Measurements from ENCODE around the gene FHIT. TPM values are rescaled to one million over a fixed set of nuclear protein-coding genes. Genes with fewer than 3 reads are reported as not detected.

Gene FHIT
- total RNA-seq, 1 donor from 2014 or later: 16.1 TPM

GRCh38 chr3:60475096-60475495, 776.2 kb downstream of the FHIT start:
- no peak overlapping the region for H3K27ac Mint-ChIP-seq
- H3K27me3 Mint-ChIP-seq: no peaks in the 10 kb centered on the region
- no peaks in the 10 kb centered on the region for H3K4me1 Mint-ChIP-seq (ENCODE audit: low read depth)
- TF ChIP-seq CTCF (IDR thresholded peaks at IDR 0.05; ENCODE audit: unreplicated experiment): no peak
- peaks cover 4% of the 10 kb centered on the region for H3K9me3 Mint-ChIP-seq (ENCODE audit: low read depth)
- H3K4me3 Mint-ChIP-seq (ENCODE audit: low read depth): no peak overlapping the region
- no peak for DNase-seq (ENCODE audit: low spot score, unreplicated experiment)
- no peaks in the 10 kb centered on the region for H3K36me3 Mint-ChIP-seq (ENCODE audit: insufficient read depth)

- no peak for TF ChIP-seq CTCF (IDR thresholded peaks at IDR 0.05; ENCODE audit: unreplicated experiment)
- no peaks in the 10 kb centered on the region for H3K4me1 Mint-ChIP-seq (ENCODE audit: low read depth)
- peaks cover 37% of the 10 kb centered on the region for H3K9me3 Mint-ChIP-seq (ENCODE audit: low read depth)
- no peak overlapping the region for H3K27ac Mint-ChIP-seq
- DNase-seq (ENCODE audit: low spot score, unreplicated experiment): no peak
- no peak overlapping the region for H3K4me3 Mint-ChIP-seq (ENCODE audit: low read depth)
- H3K36me3 Mint-ChIP-seq (ENCODE audit: insufficient read depth): peaks cover 3% of the 10 kb centered on the region
- no peaks in the 10 kb centered on the region for H3K27me3 Mint-ChIP-seq
Measured at GRCh38 chr3:60469481-60469880, 781.8 kb downstream of the FHIT start.

- Mint-ChIP-seq H3K4me1 (ENCODE audit: low read depth) (peaks cover 4% of the 10 kb centered on the region), H3K27me3 (peaks cover 4% of the 10 kb centered on the region)
- TF ChIP-seq CTCF (IDR thresholded peaks at IDR 0.05; ENCODE audit: unreplicated experiment): no peak
Measured at GRCh38 chr3:60463685-60464084, 787.6 kb downstream of the FHIT start.

GRCh38 chr3:60461267-60461666, 790.0 kb downstream of the FHIT start:
- H3K4me3 Mint-ChIP-seq (ENCODE audit: low read depth): no peak overlapping the region
- peaks cover 2% of the 10 kb centered on the region for H3K36me3 Mint-ChIP-seq (ENCODE audit: insufficient read depth)
- peaks cover 15% of the 10 kb centered on the region for H3K9me3 Mint-ChIP-seq (ENCODE audit: low read depth)
- H3K4me1 Mint-ChIP-seq (ENCODE audit: low read depth): peaks cover 4% of the 10 kb centered on the region
- H3K27ac Mint-ChIP-seq: no peak overlapping the region
- no peak for DNase-seq (ENCODE audit: low spot score, unreplicated experiment)
- peaks cover 4% of the 10 kb centered on the region for H3K27me3 Mint-ChIP-seq
- no peak for TF ChIP-seq CTCF (IDR thresholded peaks at IDR 0.05; ENCODE audit: unreplicated experiment)

More at GRCh38 chr3:60463685-60464084, 787.6 kb downstream of the FHIT start:
- Mint-ChIP-seq H3K4me3 (ENCODE audit: low read depth) (no peak overlapping the region), H3K36me3 (ENCODE audit: insufficient read depth) (peaks cover 3% of the 10 kb centered on the region), H3K27ac (no peak overlapping the region), H3K9me3 (ENCODE audit: low read depth) (peaks cover 33% of the 10 kb centered on the region)
- DNase-seq (ENCODE audit: low spot score, unreplicated experiment): no peak

GRCh38 chr3:60456180-60456579, 795.1 kb downstream of the FHIT start:
- DNase-seq (ENCODE audit: low spot score, unreplicated experiment): no peak
- H3K9me3 Mint-ChIP-seq (ENCODE audit: low read depth): no peaks in the 10 kb centered on the region
- H3K36me3 Mint-ChIP-seq (ENCODE audit: insufficient read depth): no peaks in the 10 kb centered on the region
- H3K27ac Mint-ChIP-seq: no peak overlapping the region
- H3K4me3 Mint-ChIP-seq (ENCODE audit: low read depth): no peak overlapping the region
- no peak for TF ChIP-seq CTCF (IDR thresholded peaks at IDR 0.05; ENCODE audit: unreplicated experiment)
- no peaks in the 10 kb centered on the region for H3K4me1 Mint-ChIP-seq (ENCODE audit: low read depth)
- H3K27me3 Mint-ChIP-seq: no peaks in the 10 kb centered on the region
